DMS53 (cell line): ENCODE results near the gene HDAC4.
"Not testable (repeated sequence)": the region's sequence is repeated elsewhere in the genome, so short reads cannot be mapped to it uniquely, and the experiment has no call there.

Source experiments
- DNase-seq: peaks from one replicate; lab custom pipeline; 2025; lab: John Stamatoyannopoulos, UW

The HDAC4 gene

GRCh38 chr2:239400596-239401066, at the start of gene HDAC4:
Gene HDAC4, minus strand, starts transcription at chr2:239401020. Its CDS starts 48,321 bp downstream, at chr2:239352699.
- DNase-seq: peak; percentile 92

GRCh38 chr2:239449468-239449867, 48.6 kb upstream of the HDAC4 start:
- not testable (repeated sequence) for DNase-seq

- no peak for DNase-seq
Measured at GRCh38 chr2:239445771-239446524, 45.1 kb upstream of the HDAC4 start.

- DNase-seq: peak; percentile 58
Measured at GRCh38 chr2:239444626-239445577, 44.1 kb upstream of the HDAC4 start.

- peak; percentile 33 for DNase-seq
Measured at GRCh38 chr2:239443666-239444567, 43.1 kb upstream of the HDAC4 start.

GRCh38 chr2:239443102-239443620, 42.3 kb upstream of the HDAC4 start:
- no peak for DNase-seq

GRCh38 chr2:239442192-239442591, 41.4 kb upstream of the HDAC4 start:
- DNase-seq: no peak

- DNase-seq: no peak
Measured at GRCh38 chr2:239441261-239442078, 40.6 kb upstream of the HDAC4 start.

GRCh38 chr2:239440511-239440959, 39.7 kb upstream of the HDAC4 start:
- no peak for DNase-seq

- DNase-seq: no peak
Measured at GRCh38 chr2:239439754-239440315, 39.0 kb upstream of the HDAC4 start.

- DNase-seq: no peak
Measured at GRCh38 chr2:239438995-239439753, 38.4 kb upstream of the HDAC4 start.

- no peak for DNase-seq
Measured at GRCh38 chr2:239438368-239438767, 37.5 kb upstream of the HDAC4 start.

- no peak for DNase-seq
Measured at GRCh38 chr2:239436669-239437335, 36.0 kb upstream of the HDAC4 start.

GRCh38 chr2:239436076-239436475, 35.3 kb upstream of the HDAC4 start:
- no peak for DNase-seq

GRCh38 chr2:239433777-239434403, 33.1 kb upstream of the HDAC4 start:
- no peak for DNase-seq

- DNase-seq: no peak
Measured at GRCh38 chr2:239432174-239432573, 31.4 kb upstream of the HDAC4 start.

GRCh38 chr2:239431536-239431935, 30.7 kb upstream of the HDAC4 start:
- no peak for DNase-seq
